OCI-LY1 (cell line): ENCODE results near the gene SNX8.

Source experiments
- EZH2 ChIP-seq: fragments of 200-600 bp; sonication (generic), shearing (Covaris generic); IDR thresholded peaks from 2 replicates; pipeline ENCODE4 v1.8.0; 2017; ENCODE audit warnings: borderline replicate concordance, mixed run types, mild to moderate bottlenecking, antibody characterized with exemption, low read length, moderate library complexity, mixed read lengths
- TF ChIP-seq, protein P1 (sequence below): fragments of 200-600 bp; sonication (generic), shearing (Covaris generic); IDR thresholded peaks from 2 replicates; pipeline ENCODE4 v1.5.1; 2017; ENCODE audit warnings: mild to moderate bottlenecking, antibody characterized with exemption, low read length, moderate library complexity, mixed read lengths

DNA sequence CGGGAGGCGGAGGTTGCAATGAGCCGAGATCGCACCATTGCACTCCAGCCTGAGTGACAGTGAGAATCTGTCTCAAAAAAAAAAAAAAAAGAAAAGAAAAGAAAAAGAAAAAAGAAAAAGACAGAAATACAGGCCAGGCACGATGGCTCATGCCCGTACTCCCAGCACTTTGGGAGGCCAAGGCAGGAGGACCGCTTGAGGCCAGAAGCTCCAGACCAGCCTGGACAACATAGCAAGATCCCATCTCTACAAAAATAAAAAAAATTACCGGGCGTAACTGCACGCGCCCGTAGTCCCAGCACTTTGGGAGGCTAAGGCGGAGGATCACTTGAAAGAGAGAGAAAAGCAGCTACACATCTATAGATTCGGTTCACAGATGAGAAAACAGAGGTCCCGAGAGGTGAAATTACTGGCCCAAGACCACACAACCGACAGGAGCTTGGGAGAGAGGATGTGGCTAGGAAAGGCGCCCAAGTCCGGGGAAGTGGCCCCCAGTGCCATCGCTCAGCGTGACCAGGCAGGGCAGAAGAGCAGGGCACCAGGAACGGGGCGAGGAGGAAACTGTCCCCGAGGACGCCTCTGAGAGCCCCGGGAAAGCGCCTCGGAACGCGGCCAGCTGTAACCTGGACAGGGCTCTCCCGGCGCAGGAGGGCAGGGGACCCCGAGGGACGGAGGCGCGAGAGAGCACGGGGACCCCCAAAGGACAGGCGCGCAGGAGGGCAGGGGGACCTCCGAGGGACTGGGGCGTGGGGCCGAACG, 612 bp downstream of the SNX8 start:
- TF ChIP-seq, protein P1, sequence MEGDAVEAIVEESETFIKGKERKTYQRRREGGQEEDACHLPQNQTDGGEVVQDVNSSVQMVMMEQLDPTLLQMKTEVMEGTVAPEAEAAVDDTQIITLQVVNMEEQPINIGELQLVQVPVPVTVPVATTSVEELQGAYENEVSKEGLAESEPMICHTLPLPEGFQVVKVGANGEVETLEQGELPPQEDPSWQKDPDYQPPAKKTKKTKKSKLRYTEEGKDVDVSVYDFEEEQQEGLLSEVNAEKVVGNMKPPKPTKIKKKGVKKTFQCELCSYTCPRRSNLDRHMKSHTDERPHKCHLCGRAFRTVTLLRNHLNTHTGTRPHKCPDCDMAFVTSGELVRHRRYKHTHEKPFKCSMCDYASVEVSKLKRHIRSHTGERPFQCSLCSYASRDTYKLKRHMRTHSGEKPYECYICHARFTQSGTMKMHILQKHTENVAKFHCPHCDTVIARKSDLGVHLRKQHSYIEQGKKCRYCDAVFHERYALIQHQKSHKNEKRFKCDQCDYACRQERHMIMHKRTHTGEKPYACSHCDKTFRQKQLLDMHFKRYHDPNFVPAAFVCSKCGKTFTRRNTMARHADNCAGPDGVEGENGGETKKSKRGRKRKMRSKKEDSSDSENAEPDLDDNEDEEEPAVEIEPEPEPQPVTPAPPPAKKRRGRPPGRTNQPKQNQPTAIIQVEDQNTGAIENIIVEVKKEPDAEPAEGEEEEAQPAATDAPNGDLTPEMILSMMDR = no peak
- no peak for TF ChIP-seq EZH2
